C4-2B (cell line): Measurements from ENCODE around the gene PRR30.
"Not testable (repeated sequence)": the region's sequence is repeated elsewhere in the genome, so short reads cannot be mapped to it uniquely, and the experiment has no call there.

Experiments
- H3K27ac ChIP-seq: fragments of 450-650 bp; 2 replicates; pipeline ENCODE4 v1.5.1; 2017
- CTCF ChIP-seq: fragments of 450-650 bp; conservative IDR thresholded peaks from 2 replicates; pipeline ENCODE4 v1.5.1; 2017; ENCODE audit warnings: mild to moderate bottlenecking
- ZFX ChIP-seq: fragments of 450-650 bp; IDR thresholded peaks from 2 replicates; pipeline ENCODE4 v1.6.1; 2017

Gene PRR30

GRCh38 chr2:27117995-27118524 is 21.1 kb downstream of the PRR30 start:
- peak overlapping the region; percentile 92 for H3K27ac ChIP-seq
- TF ChIP-seq CTCF (no peak), ZFX (no peak)

GRCh38 chr2:27115519-27115918 is 23.7 kb downstream of the PRR30 start:
- no peak overlapping the region for H3K27ac ChIP-seq
- TF ChIP-seq ZFX (no peak), CTCF (no peak)

- H3K27ac ChIP-seq = not testable (repeated sequence)
Observed at GRCh38 chr2:27111392-27112078, 27.7 kb downstream of the PRR30 start.

GRCh38 chr2:27110603-27111352 is 28.4 kb downstream of the PRR30 start:
- not testable (repeated sequence) for H3K27ac ChIP-seq

GRCh38 chr2:27109083-27109482 is 30.1 kb downstream of the PRR30 start:
- no peak overlapping the region for H3K27ac ChIP-seq

GRCh38 chr2:27108221-27108620 is 31.0 kb downstream of the PRR30 start:
- TF ChIP-seq CTCF (no peak), ZFX (no peak)

More at GRCh38 chr2:27109083-27109482, 30.1 kb downstream of the PRR30 start:
- TF ChIP-seq ZFX (no peak), CTCF (no peak)

GRCh38 chr2:27105981-27106380 is 33.2 kb downstream of the PRR30 start:
- no peak overlapping the region for H3K27ac ChIP-seq
- no peak for TF ChIP-seq CTCF
- no peak for TF ChIP-seq ZFX

More at GRCh38 chr2:27108221-27108620, 31.0 kb downstream of the PRR30 start:
- H3K27ac ChIP-seq = no peak overlapping the region

GRCh38 chr2:27102329-27102728 is 36.9 kb downstream of the PRR30 start:
- H3K27ac ChIP-seq = no peak overlapping the region
- TF ChIP-seq ZFX (no peak), CTCF (no peak)
